Spinal cord (tissue), 10 donors: Measurements from ENCODE around the gene STX10. TPM values are rescaled to one million over a fixed set of nuclear protein-coding genes. Genes with fewer than 3 reads are reported as not detected.

Source experiments
- DNase-seq, 6 donors: peaks; one replicate each; pipeline versions ENCODE4 v3.0.0 to v3.0.0-alpha.2; 2013 to 2015; ENCODE audit warnings: low spot score in 6 of 6, low read depth in 4 of 6
- H3K27ac ChIP-seq: one replicate; pipeline ENCODE4 v1.5.1; 2013; ENCODE audit warnings: low read depth, low read length, control low read depth
- H3K27me3 ChIP-seq: one replicate; pipeline ENCODE4 v1.6.1; 2013; ENCODE audit warnings: low read length; ENCODE audit not compliant: control insufficient read depth, insufficient read depth
- H3K36me3 ChIP-seq: one replicate; pipeline ENCODE4 v1.6.1; 2013; ENCODE audit warnings: low read length; ENCODE audit not compliant: control insufficient read depth, insufficient read depth
- H3K4me1 ChIP-seq: one replicate; pipeline ENCODE4 v1.6.1; 2013; ENCODE audit warnings: low read length; ENCODE audit not compliant: control insufficient read depth, insufficient read depth
- H3K4me3 ChIP-seq: one replicate; pipeline ENCODE4 v1.5.1; 2013; ENCODE audit warnings: low read depth, low read length, control low read depth
- H3K9me3 ChIP-seq: one replicate; pipeline ENCODE4 v1.6.1; 2013; ENCODE audit warnings: low read length; ENCODE audit not compliant: control insufficient read depth, insufficient read depth
- WGBS: methylation state at CpG from one replicate; pipeline ENCODE4 v1.1.5; 2013; ENCODE audit warnings: missing lambda C conversion rate; ENCODE audit not compliant: insufficient coverage; 5-methylcytosine and 5-hydroxymethylcytosine counted together
- polyA plus RNA-seq, 2 donors: library from polyadenylated mRNA; unstranded; fragments of 120-200 nt; gene quantifications; one replicate each; pipeline ENCODE4 v1.2.1, GENCODE V29; 2013; ENCODE audit not compliant: insufficient read length in 2 of 2
- total RNA-seq, 2 donors: library from RNA; depleted of rRNA in 1 of 2; stranded (reverse); fragments of 120-200 nt in 1 of 2; fragments of >200 nt in 1 of 2; gene quantifications; one replicate each; pipeline versions ENCODE4 v1.2.3 to v1.2.4, GENCODE V29; 2013 to 2014
- donor health status: healthy.

The STX10 gene
- total and polyA plus RNA-seq, 4 donors: 25.5 to 71.3 (median 63.7) TPM

- no peak for DNase-seq
- no peaks in the 10 kb centered on the region for H3K9me3 ChIP-seq
- peaks cover 42% of the 10 kb centered on the region for H3K36me3 ChIP-seq
- peaks cover 27% of the 10 kb centered on the region for H3K4me1 ChIP-seq
- 96% methylated on average over 10 of the region's 13 CpGs for WGBS
- H3K4me3 ChIP-seq: no peak overlapping the region
- no peak overlapping the region for H3K27ac ChIP-seq
- H3K27me3 ChIP-seq: no peaks in the 10 kb centered on the region
Measured at GRCh38 chr19:13122275-13122878, 27.8 kb downstream of the STX10 start.

GRCh38 chr19:13121551-13122274 lies 28.5 kb downstream of the STX10 start:
- Histone ChIP-seq H3K9me3 (no peaks in the 10 kb centered on the region), H3K27me3 (no peaks in the 10 kb centered on the region), H3K36me3 (peaks cover 40% of the 10 kb centered on the region), H3K4me1 (peaks cover 33% of the 10 kb centered on the region), H3K27ac (no peak overlapping the region), H3K4me3 (no peak overlapping the region)
- WGBS: 91% methylated on average over 13 of the region's 18 CpGs
- DNase-seq: no peak

- H3K36me3 ChIP-seq: peaks cover 32% of the 10 kb centered on the region
- 63% methylated on average over 9 of the region's 10 CpGs for WGBS
- H3K4me3 ChIP-seq: no peak overlapping the region
- peaks cover 42% of the 10 kb centered on the region for H3K4me1 ChIP-seq
- no peak overlapping the region for H3K27ac ChIP-seq
- DNase-seq: no peak
- H3K27me3 ChIP-seq: no peaks in the 10 kb centered on the region
- H3K9me3 ChIP-seq: no peaks in the 10 kb centered on the region
Measured at GRCh38 chr19:13120817-13121216, 29.4 kb downstream of the STX10 start.

DNA sequence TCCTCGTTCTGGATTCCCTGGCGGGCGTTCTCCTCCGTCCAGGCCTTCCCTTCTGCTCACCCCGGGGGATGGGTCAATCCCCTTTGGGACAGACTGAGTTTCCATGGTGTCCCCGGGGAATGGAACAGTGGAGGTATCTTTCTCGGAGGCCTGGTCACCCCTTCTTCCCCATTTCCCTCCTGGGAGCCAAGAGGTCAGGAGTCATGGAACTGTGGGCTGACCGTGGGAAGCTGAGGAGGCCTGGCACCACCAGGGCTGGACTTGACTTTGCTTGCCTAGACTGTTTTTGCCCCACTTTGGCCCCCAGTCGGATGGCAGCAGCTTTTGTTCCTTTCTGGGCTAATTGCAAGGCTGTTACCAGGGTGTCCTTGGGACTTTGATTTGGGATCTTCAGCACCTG lies 30.1 kb downstream of the STX10 start:
- DNase-seq: no peak
- Histone ChIP-seq H3K4me3 (no peak overlapping the region), H3K27me3 (no peaks in the 10 kb centered on the region), H3K27ac (no peak overlapping the region), H3K4me1 (peaks cover 50% of the 10 kb centered on the region), H3K36me3 (peaks cover 36% of the 10 kb centered on the region), H3K9me3 (no peaks in the 10 kb centered on the region)
- WGBS: 60% methylated on average over 3 of the region's 9 CpGs

- peaks cover 51% of the 10 kb centered on the region for H3K4me1 ChIP-seq
- DNase-seq: no peak
- H3K27ac ChIP-seq: no peak overlapping the region
- 85% methylated on average over 7 of the region's 8 CpGs for WGBS
- peak overlapping the region; percentile 69 for H3K4me3 ChIP-seq
- H3K27me3 ChIP-seq: no peaks in the 10 kb centered on the region
- H3K36me3 ChIP-seq: peaks cover 40% of the 10 kb centered on the region
- H3K9me3 ChIP-seq: no peaks in the 10 kb centered on the region
Measured at GRCh38 chr19:13119627-13120026, 30.5 kb downstream of the STX10 start.

- Histone ChIP-seq H3K27ac (no peak overlapping the region), H3K9me3 (no peaks in the 10 kb centered on the region), H3K27me3 (no peaks in the 10 kb centered on the region), H3K4me1 (peaks cover 51% of the 10 kb centered on the region), H3K36me3 (peaks cover 48% of the 10 kb centered on the region), H3K4me3 (peak overlapping the region; percentile 69)
- 0% methylated on average over 54 of the region's 57 CpGs for WGBS
- DNase-seq: peak in 1 of 6 donors; percentile 43
Measured at GRCh38 chr19:13118424-13119193, 31.6 kb downstream of the STX10 start.

DNA sequence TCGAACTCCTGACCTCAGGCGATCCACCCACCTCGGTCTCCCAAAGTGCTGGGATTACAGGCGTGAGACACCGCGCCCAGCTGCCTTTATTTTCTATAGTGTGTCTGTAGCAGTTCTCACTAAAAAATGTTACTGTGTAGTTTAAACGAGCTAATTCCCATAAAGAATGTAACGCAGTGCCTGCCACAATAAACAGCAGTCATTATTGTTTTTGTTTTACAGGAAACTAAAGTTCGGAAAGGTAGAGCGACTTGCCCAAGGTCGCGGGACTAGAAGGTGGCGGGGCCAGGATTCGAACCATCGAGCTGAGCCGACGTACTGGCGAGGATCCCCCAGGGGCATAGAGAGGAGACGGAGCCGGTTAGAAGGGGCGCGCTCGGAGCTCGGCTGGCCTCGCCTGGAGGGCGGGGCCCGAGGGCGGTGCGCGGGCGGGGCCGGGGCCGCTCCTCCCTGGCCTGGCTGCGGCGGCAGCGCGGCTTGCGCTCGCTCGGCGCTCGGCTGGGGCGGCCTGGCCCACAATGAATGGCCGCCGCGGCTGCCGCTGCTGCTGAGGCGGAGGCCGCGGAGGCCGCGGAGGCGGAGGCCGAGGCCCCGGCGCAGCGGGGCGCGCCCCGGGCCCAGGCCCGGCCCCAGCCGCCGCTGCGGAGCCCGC lies 32.3 kb downstream of the STX10 start, which contains the start of gene NACC1:
TSS of gene NACC1 (plus strand) at position 493 of the 652 bp plus-strand sequence. CDS start 16,944 bp downstream, outside the sequence.
- peaks cover 47% of the 10 kb centered on the region for H3K36me3 ChIP-seq
- H3K9me3 ChIP-seq: no peaks in the 10 kb centered on the region
- peaks cover 51% of the 10 kb centered on the region for H3K4me1 ChIP-seq
- H3K27me3 ChIP-seq: no peaks in the 10 kb centered on the region
- WGBS: 1% methylated on average over 58 of the region's 65 CpGs
- peak within 1 kb of the TSS; percentile 61 for H3K27ac ChIP-seq
- H3K4me3 ChIP-seq: peak within 1 kb of the TSS; percentile 94
- peak; percentile 69 to 97 (median 84) for DNase-seq

DNA sequence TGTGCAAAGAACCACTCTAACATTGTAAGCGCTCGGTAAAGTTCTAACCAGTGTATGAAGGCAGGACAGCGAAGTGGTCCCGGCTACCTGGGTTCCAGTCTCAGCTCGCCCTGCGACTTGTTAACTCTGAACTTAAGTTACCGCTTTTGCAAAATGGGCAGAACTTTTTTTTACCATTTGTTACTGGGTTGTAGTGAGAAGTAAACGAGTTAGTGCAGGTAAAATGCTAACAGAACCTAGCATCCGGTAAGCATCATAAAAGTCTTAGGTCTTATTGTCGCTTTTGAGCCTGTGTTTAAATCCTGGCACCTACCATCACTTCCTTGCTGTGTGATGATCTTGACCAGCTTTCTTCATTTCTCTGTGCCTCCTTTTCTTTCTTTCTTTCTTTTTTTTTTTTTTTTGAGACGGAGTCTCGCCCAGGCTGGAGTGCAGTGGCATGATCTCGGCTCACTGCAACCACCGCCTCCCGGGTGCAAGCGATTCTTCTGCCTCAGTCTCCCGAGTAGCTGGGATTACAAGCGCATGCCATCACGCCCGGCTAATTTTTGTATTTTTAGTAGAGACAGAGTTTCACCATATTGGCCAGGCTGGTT lies 32.9 kb downstream of the STX10 start:
- H3K4me1 ChIP-seq: peaks cover 51% of the 10 kb centered on the region
- WGBS: 28% methylated on average over 18 of the region's 20 CpGs
- peak overlapping the region; percentile 94 for H3K4me3 ChIP-seq
- H3K9me3 ChIP-seq: no peaks in the 10 kb centered on the region
- H3K27me3 ChIP-seq: no peaks in the 10 kb centered on the region
- peak overlapping the region; percentile 61 for H3K27ac ChIP-seq
- peaks cover 47% of the 10 kb centered on the region for H3K36me3 ChIP-seq
- no peak for DNase-seq
